HepG2 (cell line): ENCODE results near the gene ABCC3. TPM values are rescaled to one million over a fixed set of nuclear protein-coding genes. Genes with fewer than 3 reads are reported as not detected.

ENCODE experiments used
- ATAC-seq: fragments of 200-7000 bp; cut with Tn5 transposase; 3 replicates; pipeline ENCODE4 v1.9.1; 2020; ENCODE audit warnings: mild to moderate bottlenecking, moderate library complexity
- BruUV-seq: library from RNA; stranded (reverse); fragments of 400-500 nt; replicated peaks from 2 replicates; lab custom pipeline; 2021; lab: Mats Ljungman, UMichigan
- CTCF ChIA-PET: fragments of 300-600 bp; formaldehyde crosslinking; extraction: SDS; loops from one replicate; lab custom pipeline; 2021; ENCODE audit warnings: low total read pairs, inconsistent platforms, low intra/inter-chr PET ratio; lab: Yijun Ruan, JAX
- POLR2A ChIA-PET: fragments of 350-600 bp; sonication (Branson Sonifier 250); formaldehyde crosslinking; loops from one replicate; lab custom pipeline; 2020; ENCODE audit warnings: antibody characterized with exemption, inconsistent platforms; lab: Yijun Ruan, JAX
- DNase-seq: peaks from one replicate; pipeline ENCODE4 v3.0.0-alpha.2; 2015; ENCODE audit warnings: low spot score
- FAIRE-seq: peaks from 3 replicates; lab custom pipeline; 2011; peaks lifted over from hg19 to GRCh38; lab: Jason Lieb, UNC
- H2AFZ ChIP-seq: one replicate; pipeline ENCODE4 v1.6.1; 2011; ENCODE audit warnings: low read length, inconsistent platforms
- H3K27ac ChIP-seq: fragments of 300-600 bp; 3 replicates; pipeline ENCODE4 v1.8.0; 2011; ENCODE audit warnings: mixed run types, mild to moderate bottlenecking, mixed read lengths, low read length, inconsistent platforms; ENCODE audit not compliant: insufficient read depth; ENCODE audit errors: extremely low read length
- H3K27me3 ChIP-seq, 2 experiments: fragments of 200-600 bp in 1 of 2; 2 replicates in 1 of 2; 3 replicates in 1 of 2; pipeline versions ENCODE4 v1.6.0 to v1.8.0; 2011; ENCODE audit warnings: low read length in 2 of 2, mild to moderate bottlenecking in 2 of 2, moderate library complexity in 2 of 2, inconsistent platforms in 1 of 2; ENCODE audit not compliant: insufficient read depth in 2 of 2, control insufficient read depth in 1 of 2
- H3K36me3 ChIP-seq, 2 experiments: fragments of 200-600 bp in 1 of 2; replicated peaks in 1 of 2; 2 replicates in 1 of 2; 3 replicates in 1 of 2; pipeline versions ENCODE4 v1.5.1 to v1.8.0; 2011; ENCODE audit warnings: low read length in 2 of 2, inconsistent platforms in 1 of 2; ENCODE audit not compliant: insufficient read depth in 2 of 2, control insufficient read depth in 1 of 2
- H3K4me1 ChIP-seq: 2 replicates; pipeline ENCODE4 v1.5.1; 2012; ENCODE audit warnings: low read length, inconsistent platforms; ENCODE audit not compliant: insufficient read depth
- H3K4me2 ChIP-seq: 2 replicates; pipeline ENCODE4 v1.6.0; 2011; ENCODE audit warnings: low read depth, low read length, inconsistent platforms
- H3K4me3 ChIP-seq, 3 experiments: fragments of 200-600 bp in 1 of 3; sonication (generic), shearing (Covaris generic) in 1 of 3; replicated peaks in 1 of 3; 2 replicates each; pipeline ENCODE4 v1.5.1; 2011 to 2016; ENCODE audit warnings: low read length in 3 of 3, inconsistent platforms in 2 of 3, low read depth in 2 of 3, mild to moderate bottlenecking in 2 of 3, control low read depth in 1 of 3, mixed read lengths in 1 of 3; ENCODE audit not compliant: insufficient read depth in 1 of 3
- H3K79me2 ChIP-seq: one replicate; pipeline ENCODE4 v1.6.1; 2011; ENCODE audit warnings: low read length, inconsistent platforms; ENCODE audit not compliant: insufficient read depth
- H3K9ac ChIP-seq: 2 replicates; pipeline ENCODE4 v1.6.0; 2011; ENCODE audit warnings: mild to moderate bottlenecking, low read depth, low read length, inconsistent platforms; ENCODE audit not compliant: insufficient read depth
- H3K9me3 ChIP-seq: 2 replicates; pipeline ENCODE4 v1.5.1; 2012; ENCODE audit warnings: mild to moderate bottlenecking, low read length
- H4K20me1 ChIP-seq: 2 replicates; pipeline ENCODE4 v1.6.0; 2011; ENCODE audit warnings: inconsistent platforms, mild to moderate bottlenecking, low read length, moderate library complexity; ENCODE audit not compliant: insufficient read depth
- ELF1 ChIP-seq: sonication (generic); formaldehyde crosslinking; IDR thresholded peaks from 2 replicates; pipeline ENCODE4 v1.4.0; 2020; ENCODE audit warnings: missing genetic modification reagents
- HIVEP1 ChIP-seq: sonication (generic); formaldehyde crosslinking; IDR thresholded peaks from 2 replicates; pipeline ENCODE4 v1.4.0; 2020; ENCODE audit warnings: mild to moderate bottlenecking, missing genetic modification reagents
- KDM5B ChIP-seq: sonication (generic); formaldehyde crosslinking; IDR thresholded peaks from 2 replicates; pipeline ENCODE4 v1.4.0; 2020; ENCODE audit warnings: missing genetic modification reagents, mild to moderate bottlenecking, borderline replicate concordance
- MED13 ChIP-seq: sonication (generic); formaldehyde crosslinking; IDR thresholded peaks from 2 replicates; pipeline ENCODE4 v1.5.0; 2020; ENCODE audit warnings: missing genetic modification reagents
- PCBP2 ChIP-seq: fragments of 200-400 bp; formaldehyde crosslinking; optimal IDR thresholded peaks from 2 replicates; pipeline ENCODE3; 2018; ENCODE audit warnings: low read length, low read depth; ENCODE audit not compliant: poor library complexity, severe bottlenecking
- SNAPC2 ChIP-seq: sonication (generic); formaldehyde crosslinking; IDR thresholded peaks from 2 replicates; pipeline ENCODE4 v1.8.1; 2022; ENCODE audit warnings: mild to moderate bottlenecking, missing genetic modification reagents
- TCF12 ChIP-seq, 2 experiments: fragments of 450-650 bp in 1 of 2; sonication (generic) in 1 of 2; formaldehyde crosslinking in 1 of 2; IDR thresholded peaks; 2 replicates each; pipeline versions ENCODE4 v1.6.1 to v1.8.0; 2017 to 2022; ENCODE audit warnings: antibody characterized with exemption in 1 of 2, mild to moderate bottlenecking in 1 of 2, missing genetic modification reagents in 1 of 2, moderate library complexity in 1 of 2
- ZBTB21 ChIP-seq: sonication (generic); formaldehyde crosslinking; IDR thresholded peaks from 2 replicates; pipeline ENCODE4 v1.4.0; 2020; ENCODE audit warnings: missing genetic modification reagents
- ZFP1 ChIP-seq: IDR thresholded peaks from 2 replicates; pipeline ENCODE4 v1.6.1; 2016
- ZFYVE20 ChIP-seq: sonication (generic); formaldehyde crosslinking; IDR thresholded peaks from 2 replicates; pipeline ENCODE4 v1.8.0; 2023; ENCODE audit warnings: low read depth, mild to moderate bottlenecking, moderate library complexity, missing genetic modification reagents, borderline replicate concordance
- ZNF343 ChIP-seq: sonication (generic); formaldehyde crosslinking; IDR thresholded peaks from 2 replicates; pipeline ENCODE4 v1.4.0; 2020; ENCODE audit warnings: mild to moderate bottlenecking, missing genetic modification reagents
- ZNF354B ChIP-seq: sonication (generic); formaldehyde crosslinking; IDR thresholded peaks from 2 replicates; pipeline ENCODE4 v1.8.0; 2022; ENCODE audit warnings: mild to moderate bottlenecking, missing genetic modification reagents
- ZNF431 ChIP-seq: sonication (generic); formaldehyde crosslinking; IDR thresholded peaks from 2 replicates; pipeline ENCODE4 v1.9.0; 2022; ENCODE audit warnings: missing genetic modification reagents, low read depth, mild to moderate bottlenecking, borderline replicate concordance
- ZNF441 ChIP-seq: sonication (generic); formaldehyde crosslinking; IDR thresholded peaks from 2 replicates; pipeline ENCODE4 v1.7.0; 2021; ENCODE audit warnings: missing genetic modification reagents, borderline replicate concordance
- ZNF468 ChIP-seq: sonication (generic); formaldehyde crosslinking; IDR thresholded peaks from 2 replicates; pipeline ENCODE4 v1.8.0; 2022; ENCODE audit warnings: mild to moderate bottlenecking, moderate library complexity, missing genetic modification reagents
- ZNF660 ChIP-seq: sonication (generic); formaldehyde crosslinking; IDR thresholded peaks from 2 replicates; pipeline ENCODE4 v1.5.1; 2020; ENCODE audit warnings: mild to moderate bottlenecking, low read depth, missing genetic modification reagents, borderline replicate concordance
- ZNF772 ChIP-seq: sonication (generic); formaldehyde crosslinking; IDR thresholded peaks from 2 replicates; pipeline ENCODE4 v1.5.0; 2020; ENCODE audit warnings: mild to moderate bottlenecking, missing genetic modification reagents
- WGBS: methylation state at CpG from one replicate; pipeline ENCODE4 v1.1.6; 2017; ENCODE audit warnings: low lambda C conversion rate; 5-methylcytosine and 5-hydroxymethylcytosine counted together
- in situ Hi-C: cut with HindIII; loops from 2 replicates; pipeline ENCODE4 v1.10.0; 2017; ENCODE audit warnings: low pct_unique_long_range_greater_than_20kb; ENCODE audit not compliant: extremely low pct_ligation_motif_present
- intact Hi-C: fragments of 100-400 bp; cut with micrococcal nuclease; formaldehyde crosslinking; loops from one replicate; pipeline ENCODE4 v1.10.0; 2022; ENCODE audit not compliant: unreplicated experiment
- polyA plus RNA-seq, 8 experiments: library from polyadenylated mRNA; depleted of rRNA in 3 of 8; stranded (reverse) in 7 of 8; unstranded in 1 of 8; fragments of >200 nt; fragmentation: Illumina TruSeq in 4 of 8; extraction: Trizol in 4 of 8; gene quantifications; 2 replicates each; pipeline versions ENCODE4 v1.2.1 to v1.2.3, GENCODE V29; 2011 to 2016; ENCODE audit warnings: low read depth in 4 of 8, missing spikeins in 1 of 8, mixed read lengths in 1 of 8; ENCODE audit not compliant: insufficient read depth in 1 of 8
- total RNA-seq, 5 experiments: library from RNA; depleted of rRNA; stranded (reverse); fragments of >200 nt; fragmentation: Illumina TruSeq; extraction: Trizol; gene quantifications; 2 replicates each; pipeline ENCODE4 v1.2.3, GENCODE V29; 2016; ENCODE audit warnings: low read depth in 1 of 5
- TF ChIP-seq, protein P1 (sequence below): sonication (generic); formaldehyde crosslinking; IDR thresholded peaks from 2 replicates; pipeline ENCODE4 v1.5.0; 2020; ENCODE audit warnings: mild to moderate bottlenecking, missing genetic modification reagents
- TF ChIP-seq, protein P2 (sequence below): sonication (generic); formaldehyde crosslinking; IDR thresholded peaks from 2 replicates; pipeline ENCODE4 v1.4.0; 2020; ENCODE audit warnings: mild to moderate bottlenecking, missing genetic modification reagents

Gene ABCC3
- total and polyA plus RNA-seq, 2 of the 13 experiments (the other 11 are each of a cell fraction or from before 2014, with no cell fraction given): 25.2 to 50.7 TPM

DNA sequence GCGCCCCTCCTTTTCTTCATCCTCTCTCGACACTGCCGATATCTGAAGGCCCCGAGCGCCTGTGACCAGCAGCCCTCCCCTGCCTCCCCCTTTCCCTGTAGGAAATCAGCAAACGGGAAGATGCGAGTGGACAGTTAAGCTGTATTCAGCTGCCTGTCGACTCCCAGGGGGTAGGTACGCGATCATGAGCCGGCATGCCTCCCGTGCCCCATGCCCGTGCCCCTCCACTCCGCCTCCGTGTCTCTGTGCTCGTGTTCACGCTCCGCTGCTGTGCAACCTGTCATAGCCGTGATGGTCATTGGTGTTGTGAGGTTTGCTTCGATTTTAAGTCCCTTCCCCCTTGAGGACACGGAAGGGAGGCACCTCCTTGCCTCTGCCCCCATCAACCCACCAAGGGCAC, 39.8 kb upstream of the ABCC3 start:
- intact Hi-C loops: no loop called here
- 42% methylated on average over 21 of the region's 21 CpGs for WGBS
- POLR2A ChIA-PET: no interaction called here

More for the DNA sequence above, 39.8 kb upstream of the ABCC3 start:
- no peak overlapping the region for H3K27ac ChIP-seq
- no peaks in the 10 kb centered on the region; the same call in 1 of the 2 replicates for H4K20me1 ChIP-seq
- ATAC-seq: no peak
- in situ Hi-C loops: no loop called here
- 0 out of 2 replicates have a peak, but pooled peaks cover 12% of the 10 kb centered on the region for H3K4me1 ChIP-seq
- no TSS peak for BruUV-seq
- H3K27me3 ChIP-seq: peaks cover 33 to 89% of the 10 kb centered on the region in 2 experiments; a peak in 4 of 5 replicates
- no peaks in the 10 kb centered on the region; a peak in 1 of 5 replicates for H3K36me3 ChIP-seq
- CTCF ChIA-PET: no interaction called here
- DNase-seq: no peak
- H3K9me3 ChIP-seq: no peaks in the 10 kb centered on the region
- no peak overlapping the region for H3K9ac ChIP-seq
- no peak overlapping the region for H2AFZ ChIP-seq
- H3K79me2 ChIP-seq: no peaks in the 10 kb centered on the region
- no peak overlapping the region for H3K4me3 ChIP-seq
- TF ChIP-seq ZNF772 (CRISPR knock-in tag) (no peak), ZNF431 (CRISPR knock-in tag) (no peak), ZNF468 (CRISPR knock-in tag) (no peak), ZNF660 (CRISPR knock-in tag) (no peak), ZFP1 (CRISPR knock-in tag) (no peak), ZNF441 (CRISPR knock-in tag) (no peak), TCF12 (IDR thresholded peaks at IDR 0.05) (no peak), TCF12 (CRISPR knock-in tag; IDR thresholded peaks at IDR 0.05) (no peak), ZBTB21 (CRISPR knock-in tag) (no peak), HIVEP1 (CRISPR knock-in tag) (no peak), ZFYVE20 (CRISPR knock-in tag) (no peak), ELF1 (CRISPR knock-in tag) (no peak), ZNF354B (CRISPR knock-in tag) (no peak), ZNF343 (CRISPR knock-in tag) (no peak), SNAPC2 (CRISPR knock-in tag) (no peak), MED13 (CRISPR knock-in tag) (no peak), KDM5B (CRISPR knock-in tag) (no peak), PCBP2 (no peak)
- TF ChIP-seq, protein P1, sequence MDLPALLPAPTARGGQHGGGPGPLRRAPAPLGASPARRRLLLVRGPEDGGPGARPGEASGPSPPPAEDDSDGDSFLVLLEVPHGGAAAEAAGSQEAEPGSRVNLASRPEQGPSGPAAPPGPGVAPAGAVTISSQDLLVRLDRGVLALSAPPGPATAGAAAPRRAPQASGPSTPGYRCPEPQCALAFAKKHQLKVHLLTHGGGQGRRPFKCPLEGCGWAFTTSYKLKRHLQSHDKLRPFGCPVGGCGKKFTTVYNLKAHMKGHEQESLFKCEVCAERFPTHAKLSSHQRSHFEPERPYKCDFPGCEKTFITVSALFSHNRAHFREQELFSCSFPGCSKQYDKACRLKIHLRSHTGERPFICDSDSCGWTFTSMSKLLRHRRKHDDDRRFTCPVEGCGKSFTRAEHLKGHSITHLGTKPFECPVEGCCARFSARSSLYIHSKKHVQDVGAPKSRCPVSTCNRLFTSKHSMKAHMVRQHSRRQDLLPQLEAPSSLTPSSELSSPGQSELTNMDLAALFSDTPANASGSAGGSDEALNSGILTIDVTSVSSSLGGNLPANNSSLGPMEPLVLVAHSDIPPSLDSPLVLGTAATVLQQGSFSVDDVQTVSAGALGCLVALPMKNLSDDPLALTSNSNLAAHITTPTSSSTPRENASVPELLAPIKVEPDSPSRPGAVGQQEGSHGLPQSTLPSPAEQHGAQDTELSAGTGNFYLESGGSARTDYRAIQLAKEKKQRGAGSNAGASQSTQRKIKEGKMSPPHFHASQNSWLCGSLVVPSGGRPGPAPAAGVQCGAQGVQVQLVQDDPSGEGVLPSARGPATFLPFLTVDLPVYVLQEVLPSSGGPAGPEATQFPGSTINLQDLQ: no peak
- TF ChIP-seq, protein P2, sequence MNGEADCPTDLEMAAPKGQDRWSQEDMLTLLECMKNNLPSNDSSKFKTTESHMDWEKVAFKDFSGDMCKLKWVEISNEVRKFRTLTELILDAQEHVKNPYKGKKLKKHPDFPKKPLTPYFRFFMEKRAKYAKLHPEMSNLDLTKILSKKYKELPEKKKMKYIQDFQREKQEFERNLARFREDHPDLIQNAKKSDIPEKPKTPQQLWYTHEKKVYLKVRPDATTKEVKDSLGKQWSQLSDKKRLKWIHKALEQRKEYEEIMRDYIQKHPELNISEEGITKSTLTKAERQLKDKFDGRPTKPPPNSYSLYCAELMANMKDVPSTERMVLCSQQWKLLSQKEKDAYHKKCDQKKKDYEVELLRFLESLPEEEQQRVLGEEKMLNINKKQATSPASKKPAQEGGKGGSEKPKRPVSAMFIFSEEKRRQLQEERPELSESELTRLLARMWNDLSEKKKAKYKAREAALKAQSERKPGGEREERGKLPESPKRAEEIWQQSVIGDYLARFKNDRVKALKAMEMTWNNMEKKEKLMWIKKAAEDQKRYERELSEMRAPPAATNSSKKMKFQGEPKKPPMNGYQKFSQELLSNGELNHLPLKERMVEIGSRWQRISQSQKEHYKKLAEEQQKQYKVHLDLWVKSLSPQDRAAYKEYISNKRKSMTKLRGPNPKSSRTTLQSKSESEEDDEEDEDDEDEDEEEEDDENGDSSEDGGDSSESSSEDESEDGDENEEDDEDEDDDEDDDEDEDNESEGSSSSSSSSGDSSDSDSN (CRISPR knock-in tag): no peak
- no peak for FAIRE-seq
- H3K4me2 ChIP-seq: no peak overlapping the region
